Activated CD4-positive, alpha-beta T cell treated with anti-CD3 and anti-CD28 coated beads, Interleukin-2, amount 10 ng/mL, durations not matched to agents 24 days and 14 days (primary cell): ENCODE measurements around the gene ALKBH3. TPM values are rescaled to one million over a fixed set of nuclear protein-coding genes. Genes with fewer than 3 reads are reported as not detected.

ENCODE experiments used
- DNase-seq: peaks from one replicate; pipeline ENCODE4 v3.0.0; 2022
- H3K27ac Mint-ChIP-seq: one replicate; pipeline ENCODE4 v1.8.0; 2022; ENCODE audit warnings: mild to moderate bottlenecking, mixed read lengths
- H3K27me3 Mint-ChIP-seq: one replicate; pipeline ENCODE4 v1.8.0; 2022; ENCODE audit warnings: mixed read lengths
- H3K36me3 Mint-ChIP-seq: one replicate; pipeline ENCODE4 v1.8.0; 2022; ENCODE audit warnings: low read depth, mild to moderate bottlenecking, mixed read lengths
- H3K4me1 Mint-ChIP-seq: one replicate; pipeline ENCODE4 v1.8.0; 2021; ENCODE audit warnings: mixed read lengths
- H3K4me3 Mint-ChIP-seq: one replicate; pipeline ENCODE4 v1.8.0; 2022; ENCODE audit warnings: mild to moderate bottlenecking, moderate library complexity, mixed read lengths
- H3K9me3 Mint-ChIP-seq: one replicate; pipeline ENCODE4 v1.8.0; 2021; ENCODE audit warnings: mixed read lengths
- intact Hi-C: fragments of 100-400 bp; cut with micrococcal nuclease; formaldehyde crosslinking; loops from one replicate; pipeline ENCODE4 v1.15.1; 2023
- total RNA-seq: library from RNA; stranded (reverse); gene quantifications from 2 replicates; pipeline ENCODE4 v1.2.3, GENCODE V29; 2022

Gene ALKBH3
- 38.3 and 41.4 TPM in 2 replicates for total RNA-seq

GRCh38 chr11:43880640-43881159, at the start of gene ALKBH3:
Gene ALKBH3 (plus strand): TSS chr11:43880831. CDS start chr11:43882653, 1,822 bp downstream.
- H3K4me3 Mint-ChIP-seq, result peak within 1 kb of the TSS; percentile 93
- peak within 1 kb of the TSS; percentile 90 for H3K27ac Mint-ChIP-seq
- H3K4me1 Mint-ChIP-seq, result peaks cover 14% of the 10 kb centered on the region
- H3K36me3 Mint-ChIP-seq, result peaks cover 28% of the 10 kb centered on the region
- intact Hi-C loops, result loop anchor here (1.0 to 10.0 kb wide), 3 partner anchors 11 to 214 kb away; partner anchors contain the start of gene EXT2
- DNase-seq, result peak; percentile 97
- peaks cover 12% of the 10 kb centered on the region for H3K27me3 Mint-ChIP-seq
- peaks cover 21% of the 10 kb centered on the region for H3K9me3 Mint-ChIP-seq

DNA sequence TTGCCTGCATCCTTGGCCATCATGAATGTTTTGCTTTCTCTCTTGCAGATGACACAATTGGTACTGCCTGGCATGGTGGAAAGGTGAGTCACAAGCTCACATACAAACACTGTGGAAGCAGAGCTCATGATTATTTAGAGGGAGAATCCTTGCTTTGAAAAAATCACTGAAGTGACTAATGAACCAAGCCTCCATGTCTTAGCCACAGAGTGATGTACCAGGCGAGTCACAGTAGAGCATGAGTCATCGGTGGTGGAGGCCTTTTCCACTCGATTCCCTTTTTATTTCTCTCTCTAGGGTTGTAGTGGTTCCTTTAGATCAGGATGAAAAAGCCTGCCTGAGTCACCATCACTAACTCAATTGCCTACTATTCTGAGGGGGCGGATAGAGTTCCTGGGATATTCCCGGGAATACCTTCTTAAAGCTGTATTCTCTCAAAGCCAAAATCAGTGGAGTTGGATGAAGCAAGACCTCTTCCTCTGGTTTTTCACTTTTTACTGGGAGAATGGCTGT, 49.6 kb upstream of the ALKBH3 start:
- H3K36me3 Mint-ChIP-seq, result peaks cover 16% of the 10 kb centered on the region
- intact Hi-C loops, result loop anchor here (1.0 to 5.0 kb wide), 7 partner anchors 38 to 519 kb away; partner anchors contain the start of genes ALKBH3, API5, C11orf96 and HSD17B12

DNA sequence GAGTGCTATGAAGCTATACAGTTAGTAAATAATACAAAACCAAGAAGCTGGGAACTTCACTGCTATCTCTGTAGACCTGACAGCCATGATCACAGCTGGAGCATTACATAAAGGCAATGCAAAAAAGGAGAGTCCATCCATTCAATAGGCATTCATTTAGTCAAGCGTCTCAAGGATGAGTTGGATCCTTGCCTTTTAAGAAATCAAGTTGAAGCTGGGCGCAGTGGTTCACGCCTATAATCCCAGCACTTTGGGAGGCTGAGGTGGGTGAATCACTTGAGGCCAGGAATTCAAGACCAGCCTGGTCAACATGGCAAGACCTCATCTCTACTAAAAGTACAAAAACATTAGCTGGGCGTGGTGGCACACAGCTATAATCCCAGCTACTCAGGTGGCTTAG, 48.1 kb upstream of the ALKBH3 start:
- Mint-ChIP-seq H3K4me1 (peaks cover 11% of the 10 kb centered on the region), H3K9me3 (no peaks in the 10 kb centered on the region), H3K4me3 (no peak overlapping the region), H3K36me3 (peaks cover 16% of the 10 kb centered on the region), H3K27ac (no peak overlapping the region), H3K27me3 (no peaks in the 10 kb centered on the region)
- intact Hi-C loops, result loop anchor here (5.0 kb wide), 3 partner anchors 110 to 520 kb away; partner anchors contain the start of genes API5 and C11orf96
- peak; percentile 26 for DNase-seq

More for the DNA sequence above, 49.6 kb upstream of the ALKBH3 start:
- Mint-ChIP-seq H3K27ac (peak overlapping the region; percentile 76), H3K4me1 (peaks cover 11% of the 10 kb centered on the region), H3K9me3 (no peaks in the 10 kb centered on the region), H3K4me3 (peak overlapping the region; percentile 12), H3K27me3 (no peaks in the 10 kb centered on the region)
- DNase-seq, result peak; percentile 70

DNA sequence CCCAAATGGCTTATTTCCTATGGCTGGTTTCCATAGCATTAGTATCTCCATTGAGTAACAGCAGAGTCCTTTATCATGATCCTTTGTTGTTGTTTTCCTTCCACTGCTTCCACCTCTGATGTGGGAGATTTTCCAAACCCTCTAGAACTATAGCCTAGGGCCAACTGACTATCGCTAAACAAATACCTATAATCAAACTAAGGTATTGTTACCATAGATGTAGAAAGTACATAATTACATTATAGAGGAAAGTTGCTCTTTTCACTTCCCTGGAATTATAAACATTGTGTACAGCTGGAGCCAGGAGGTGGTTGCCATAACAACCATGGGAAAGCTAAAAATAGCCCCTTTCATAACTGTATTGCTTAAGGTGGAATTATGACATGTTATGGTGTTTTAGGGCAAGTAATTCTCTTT, 47.0 kb upstream of the ALKBH3 start:
- Mint-ChIP-seq H3K4me1 (peaks cover 11% of the 10 kb centered on the region), H3K27me3 (no peaks in the 10 kb centered on the region), H3K27ac (no peak overlapping the region), H3K9me3 (no peaks in the 10 kb centered on the region), H3K4me3 (no peak overlapping the region), H3K36me3 (peaks cover 18% of the 10 kb centered on the region)
- intact Hi-C loops, result loop anchor here (5.0 kb wide), 3 partner anchors 109 to 521 kb away; partner anchors contain the start of genes API5 and C11orf96
- DNase-seq, result peak; percentile 7

- Mint-ChIP-seq H3K27me3 (no peaks in the 10 kb centered on the region), H3K9me3 (no peaks in the 10 kb centered on the region), H3K4me1 (peaks cover 11% of the 10 kb centered on the region), H3K4me3 (no peak overlapping the region), H3K36me3 (peaks cover 18% of the 10 kb centered on the region), H3K27ac (no peak overlapping the region)
- intact Hi-C loops, result loop anchor here (5.0 kb wide), 3 partner anchors 108 to 522 kb away; partner anchors contain the start of genes API5 and C11orf96
- peak; percentile 6 for DNase-seq
Measured at GRCh38 chr11:43834286-43834685, 46.3 kb upstream of the ALKBH3 start.

DNA sequence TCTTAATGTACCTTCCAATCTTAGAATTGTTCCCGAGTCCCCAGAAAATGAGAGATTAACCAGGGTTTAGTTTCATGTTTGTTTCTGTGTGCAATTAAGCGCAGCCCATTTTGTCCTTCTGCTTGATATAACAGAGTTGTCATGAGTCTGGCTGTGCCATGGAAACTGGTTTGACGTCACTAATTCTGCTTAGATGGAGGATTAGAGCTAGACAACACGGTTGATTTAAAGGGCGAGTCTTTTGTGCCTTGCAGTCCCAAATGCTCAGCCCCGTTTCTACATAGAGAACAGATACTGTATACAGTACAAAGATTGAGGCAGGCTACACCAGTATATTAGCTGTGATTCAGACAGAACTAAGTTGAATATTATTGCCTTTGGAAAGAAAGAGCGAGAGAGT, 45.5 kb upstream of the ALKBH3 start:
- no peak overlapping the region for H3K4me3 Mint-ChIP-seq
- no peaks in the 10 kb centered on the region for H3K9me3 Mint-ChIP-seq
- H3K27me3 Mint-ChIP-seq, result no peaks in the 10 kb centered on the region
- no peak overlapping the region for H3K27ac Mint-ChIP-seq
- peaks cover 18% of the 10 kb centered on the region for H3K36me3 Mint-ChIP-seq
- DNase-seq, result peak; percentile 19
- H3K4me1 Mint-ChIP-seq, result peaks cover 11% of the 10 kb centered on the region
- intact Hi-C loops, result no loop called here

GRCh38 chr11:43837879-43838278, 42.8 kb upstream of the ALKBH3 start:
- Mint-ChIP-seq H3K36me3 (peaks cover 15% of the 10 kb centered on the region), H3K9me3 (no peaks in the 10 kb centered on the region), H3K4me1 (no peaks in the 10 kb centered on the region), H3K27me3 (no peaks in the 10 kb centered on the region), H3K4me3 (no peak overlapping the region), H3K27ac (no peak overlapping the region)
- peak; percentile 7 for DNase-seq
- intact Hi-C loops, result no loop called here

DNA sequence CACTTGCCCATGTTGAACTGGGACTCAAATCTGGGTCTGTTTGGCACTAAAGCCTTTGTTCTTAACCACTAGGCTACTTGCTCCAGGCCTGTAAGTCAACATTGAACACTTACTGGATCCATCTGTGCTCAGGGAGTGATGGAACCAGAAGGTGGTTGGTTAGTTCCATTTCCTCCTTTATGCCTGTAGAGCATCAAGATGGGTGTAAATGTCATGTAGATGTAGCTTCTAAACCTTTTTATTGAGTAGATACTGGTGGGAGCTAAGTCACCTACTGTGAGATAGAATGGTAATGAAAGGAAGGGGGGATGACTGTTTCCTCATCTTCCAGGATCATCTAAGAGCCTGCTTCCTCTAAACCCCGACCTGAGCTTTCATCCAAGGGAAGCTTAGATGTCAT, 38.6 kb upstream of the ALKBH3 start:
- DNase-seq, result peak; percentile 11
- intact Hi-C loops, result no loop called here

GRCh38 chr11:43845816-43846215, 34.8 kb upstream of the ALKBH3 start:
- intact Hi-C loops, result no loop called here
- no peak overlapping the region for H3K4me3 Mint-ChIP-seq
- peaks cover 2% of the 10 kb centered on the region for H3K4me1 Mint-ChIP-seq

More for the DNA sequence above, 38.6 kb upstream of the ALKBH3 start:
- Mint-ChIP-seq H3K4me1 (no peaks in the 10 kb centered on the region), H3K27me3 (no peaks in the 10 kb centered on the region), H3K36me3 (peaks cover 14% of the 10 kb centered on the region), H3K4me3 (no peak overlapping the region), H3K9me3 (no peaks in the 10 kb centered on the region), H3K27ac (no peak overlapping the region)

GRCh38 chr11:43852057-43852636, 28.5 kb upstream of the ALKBH3 start:
- intact Hi-C loops, result loop anchor here (1.0 to 5.0 kb wide), 2 partner anchors 27 to 275 kb away; no protein-coding TSS in a partner anchor
- Mint-ChIP-seq H3K4me1 (peaks cover 2% of the 10 kb centered on the region), H3K9me3 (no peaks in the 10 kb centered on the region), H3K36me3 (peaks cover 2% of the 10 kb centered on the region), H3K27me3 (no peaks in the 10 kb centered on the region), H3K27ac (no peak overlapping the region), H3K4me3 (no peak overlapping the region)
- peak; percentile 89 for DNase-seq

More at GRCh38 chr11:43845816-43846215, 34.8 kb upstream of the ALKBH3 start:
- H3K9me3 Mint-ChIP-seq, result no peaks in the 10 kb centered on the region
- DNase-seq, result no peak
- H3K36me3 Mint-ChIP-seq, result peaks cover 7% of the 10 kb centered on the region
- H3K27ac Mint-ChIP-seq, result no peak overlapping the region
- H3K27me3 Mint-ChIP-seq, result no peaks in the 10 kb centered on the region

GRCh38 chr11:43853781-43854180, 26.9 kb upstream of the ALKBH3 start:
- no peak overlapping the region for H3K4me3 Mint-ChIP-seq
- peaks cover 2% of the 10 kb centered on the region for H3K36me3 Mint-ChIP-seq
- no peaks in the 10 kb centered on the region for H3K27me3 Mint-ChIP-seq
- DNase-seq, result no peak
- peaks cover 2% of the 10 kb centered on the region for H3K4me1 Mint-ChIP-seq
- no peak overlapping the region for H3K27ac Mint-ChIP-seq
- no peaks in the 10 kb centered on the region for H3K9me3 Mint-ChIP-seq
- intact Hi-C loops, result loop anchor here (5.0 kb wide), 1 partner anchor 276 kb away; no protein-coding TSS in a partner anchor

- Mint-ChIP-seq H3K4me1 (no peaks in the 10 kb centered on the region), H3K27me3 (no peaks in the 10 kb centered on the region), H3K27ac (no peak overlapping the region), H3K4me3 (no peak overlapping the region), H3K36me3 (peaks cover 5% of the 10 kb centered on the region), H3K9me3 (peaks cover 4% of the 10 kb centered on the region)
- intact Hi-C loops, result no loop called here
- DNase-seq, result no peak
Measured at GRCh38 chr11:43856993-43857392, 23.6 kb upstream of the ALKBH3 start.

DNA sequence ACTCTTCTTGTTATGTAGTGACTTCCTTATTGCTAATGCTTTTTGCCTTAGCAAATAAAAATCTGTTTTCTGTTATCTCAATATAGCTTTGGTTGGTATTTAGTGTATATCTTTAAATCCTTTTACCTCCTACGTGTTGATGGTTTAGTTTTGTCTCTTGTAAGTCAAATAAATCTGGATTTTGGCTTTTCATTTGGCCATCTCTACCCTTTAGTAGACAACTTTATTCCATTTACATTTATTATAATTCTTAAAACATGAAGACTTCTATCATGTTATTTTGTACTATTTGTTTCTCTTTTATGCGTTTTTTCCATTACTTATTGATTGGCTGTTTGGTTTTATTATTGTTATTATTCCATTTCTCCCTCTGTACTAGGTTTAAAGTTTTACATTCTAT, 19.5 kb upstream of the ALKBH3 start:
- intact Hi-C loops, result loop anchor here (10.0 kb wide), 1 partner anchor 546 kb away; the partner anchor contains the start of gene API5
- Mint-ChIP-seq H3K27ac (no peak overlapping the region), H3K9me3 (peaks cover 8% of the 10 kb centered on the region), H3K4me1 (no peaks in the 10 kb centered on the region), H3K27me3 (peaks cover 27% of the 10 kb centered on the region), H3K4me3 (no peak overlapping the region), H3K36me3 (peaks cover 3% of the 10 kb centered on the region)
- no peak for DNase-seq

DNA sequence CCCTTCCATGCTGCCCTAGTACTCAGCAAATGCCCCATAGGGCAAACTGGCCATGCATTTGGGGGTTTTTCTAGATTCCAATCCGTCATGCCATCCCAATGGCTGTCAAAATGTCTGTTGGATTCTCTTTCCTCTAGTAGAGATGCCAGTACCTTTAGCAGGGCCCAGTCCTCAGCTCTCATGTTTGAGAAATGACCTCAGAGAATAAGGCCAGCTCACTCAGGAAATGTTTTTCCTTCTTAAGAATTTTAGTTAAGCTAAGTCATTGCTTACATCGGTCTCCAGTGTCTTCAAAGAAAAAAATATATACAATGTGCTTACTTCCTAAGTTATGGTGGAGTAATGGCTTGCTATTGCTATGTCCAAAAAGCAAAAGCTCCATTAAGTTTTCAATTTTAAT, 14.1 kb upstream of the ALKBH3 start:
- Mint-ChIP-seq H3K4me3 (no peak overlapping the region), H3K27ac (no peak overlapping the region), H3K4me1 (peaks cover 28% of the 10 kb centered on the region), H3K36me3 (peaks cover 9% of the 10 kb centered on the region), H3K27me3 (peaks cover 47% of the 10 kb centered on the region), H3K9me3 (peaks cover 12% of the 10 kb centered on the region)
- no peak for DNase-seq
- intact Hi-C loops, result loop anchor here (10.0 kb wide), 1 partner anchor 552 kb away; the partner anchor contains the start of gene API5
